ENCODE results near the gene CEP128. TPM values are rescaled to one million over a fixed set of nuclear protein-coding genes. Genes with fewer than 3 reads are reported as not detected.

The CEP128 gene
- total and polyA plus RNA-seq, 2 experiments from 2014 or later, result 2.4 to 5.2 TPM

- in situ Hi-C loops (cut with MboI), result no loop called here
- Histone ChIP-seq H3K79me2 (ENCODE audit: insufficient read depth) (no peaks in the 10 kb centered on the region), H3K4me1 (ENCODE audit: insufficient read depth) (no peaks in the 10 kb centered on the region), H3K9ac (no peak overlapping the region), H3K4me3 (no peak overlapping the region), H3K27me3 (replicated peaks; ENCODE audit: insufficient read depth) (no peaks in the 10 kb centered on the region), H3F3A (ENCODE audit: insufficient read depth) (no peaks in the 10 kb centered on the region), H3K4me2 (ENCODE audit: unreplicated experiment) (no peak overlapping the region), H3K9me3 (ENCODE audit: low read depth) (no peaks in the 10 kb centered on the region), H3K9me2 (ENCODE audit: insufficient read depth) (no peaks in the 10 kb centered on the region), H3K36me3 (ENCODE audit: low read depth) (no peaks in the 10 kb centered on the region), H4K20me1 (ENCODE audit: insufficient read depth) (no peaks in the 10 kb centered on the region), H2AFZ (no peak overlapping the region), H3K27ac (no peak overlapping the region)
- TF ChIP-seq EZH2phosphoT487 (IDR thresholded peaks at IDR 0.05; ENCODE audit: insufficient read depth, low read depth) (no peak), EZH2 (IDR thresholded peaks at IDR 0.05; ENCODE audit: insufficient read depth, poor library complexity, severe bottlenecking) (no peak)
- WGBS, 2 experiments (ENCODE audit: low coverage in 1 of 2, low lambda C conversion rate in 2 of 2, missing lambda C conversion rate in 2 of 2), result 86 to 89% methylated on average over 15 of the region's 15 CpGs
- DNase-seq, result no peak
Measured at GRCh38 chr14:80464531-80465149, 476.9 kb downstream of the CEP128 start.

GRCh38 chr14:80456209-80456608 lies 485.3 kb downstream of the CEP128 start:
- H3F3A ChIP-seq (ENCODE audit: insufficient read depth), result peaks cover 7% of the 10 kb centered on the region; the same call in 1 of the 2 replicates
- no peaks in the 10 kb centered on the region for H3K36me3 ChIP-seq (ENCODE audit: low read depth)
- H3K9me2 ChIP-seq (ENCODE audit: insufficient read depth), result no peaks in the 10 kb centered on the region; the same call in 1 of the 2 replicates
- H4K20me1 ChIP-seq (ENCODE audit: insufficient read depth), result no peaks in the 10 kb centered on the region
- H3K79me2 ChIP-seq (ENCODE audit: insufficient read depth), result no peaks in the 10 kb centered on the region
- no peaks in the 10 kb centered on the region for H3K4me1 ChIP-seq (ENCODE audit: insufficient read depth)
- TF ChIP-seq EZH2 (IDR thresholded peaks at IDR 0.05; ENCODE audit: insufficient read depth, poor library complexity, severe bottlenecking) (no peak), EZH2phosphoT487 (IDR thresholded peaks at IDR 0.05; ENCODE audit: insufficient read depth, low read depth) (no peak)
- H3K27ac ChIP-seq, result no peak overlapping the region
- DNase-seq, result peak; percentile 69
- WGBS, 2 experiments (ENCODE audit: low coverage in 1 of 2, low lambda C conversion rate in 2 of 2, missing lambda C conversion rate in 2 of 2), result 86 to 92% methylated on average over 1 of the region's 1 CpG
- H3K9me3 ChIP-seq (ENCODE audit: low read depth), result no peaks in the 10 kb centered on the region
- H3K4me2 ChIP-seq (ENCODE audit: unreplicated experiment), result no peak overlapping the region
- no peak overlapping the region for H3K4me3 ChIP-seq
- no peak overlapping the region for H2AFZ ChIP-seq
- in situ Hi-C loops (cut with MboI), result no loop called here
- no peaks in the 10 kb centered on the region for H3K27me3 ChIP-seq (replicated peaks; ENCODE audit: insufficient read depth)
- H3K9ac ChIP-seq, result no peak overlapping the region

DNA sequence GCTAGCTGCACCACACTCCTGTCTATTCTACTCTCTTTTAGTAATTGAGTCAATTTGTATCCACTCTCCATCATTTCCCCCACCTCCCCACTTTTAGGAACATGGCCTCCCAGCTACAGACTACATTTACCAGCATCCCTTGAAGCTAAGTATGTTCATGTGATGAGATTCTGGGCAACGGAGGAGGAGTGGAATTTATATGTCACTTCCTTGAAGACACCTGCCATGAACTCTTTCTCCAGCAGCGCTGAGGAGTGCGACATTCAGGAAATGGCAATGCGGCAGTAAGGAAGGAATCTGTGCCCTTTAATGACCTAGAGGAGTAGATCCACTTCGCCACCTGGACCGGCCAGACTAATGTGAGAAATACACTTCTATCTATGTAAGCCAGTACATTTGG lies 486.5 kb downstream of the CEP128 start:
- Histone ChIP-seq H3K4me3 (no peak overlapping the region), H3F3A (ENCODE audit: insufficient read depth) (peaks cover 7% of the 10 kb centered on the region; the same call in 1 of the 2 replicates), H3K9me3 (ENCODE audit: low read depth) (no peaks in the 10 kb centered on the region), H3K9ac (no peak overlapping the region), H2AFZ (no peak overlapping the region), H3K27ac (no peak overlapping the region), H3K27me3 (replicated peaks; ENCODE audit: insufficient read depth) (no peaks in the 10 kb centered on the region), H4K20me1 (ENCODE audit: insufficient read depth) (no peaks in the 10 kb centered on the region), H3K9me2 (ENCODE audit: insufficient read depth) (no peaks in the 10 kb centered on the region; the same call in 1 of the 2 replicates), H3K4me1 (ENCODE audit: insufficient read depth) (no peaks in the 10 kb centered on the region), H3K36me3 (ENCODE audit: low read depth) (no peaks in the 10 kb centered on the region), H3K4me2 (ENCODE audit: unreplicated experiment) (no peak overlapping the region), H3K79me2 (ENCODE audit: insufficient read depth) (no peaks in the 10 kb centered on the region)
- no peak for TF ChIP-seq EZH2 (IDR thresholded peaks at IDR 0.05; ENCODE audit: insufficient read depth, poor library complexity, severe bottlenecking)
- no peak for TF ChIP-seq EZH2phosphoT487 (IDR thresholded peaks at IDR 0.05; ENCODE audit: insufficient read depth, low read depth)
- WGBS, 2 experiments (ENCODE audit: low coverage in 1 of 2, low lambda C conversion rate in 2 of 2, missing lambda C conversion rate in 2 of 2), result 76 to 78% methylated on average over 6 of the region's 6 CpGs
- no peak for DNase-seq
- in situ Hi-C loops (cut with MboI), result no loop called here

DNA sequence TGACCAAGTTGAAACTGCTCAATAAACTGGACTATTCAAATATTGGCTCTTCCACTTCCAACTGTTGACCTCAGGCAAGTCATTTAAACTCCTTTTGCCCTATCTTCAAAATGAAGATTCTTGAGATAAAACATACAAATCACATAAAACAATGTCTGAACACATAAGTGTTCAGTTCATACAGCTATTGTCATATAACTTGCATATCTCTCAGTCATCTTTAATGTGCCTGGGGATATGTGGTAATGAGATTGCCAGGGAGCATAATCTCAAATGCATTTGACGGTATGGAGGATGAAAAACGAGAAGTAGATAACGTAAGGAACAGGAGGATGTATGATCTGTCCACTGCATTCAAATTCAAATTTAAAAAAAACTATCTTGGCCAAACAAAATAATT lies 493.3 kb downstream of the CEP128 start:
- 0 out of 2 replicates have a peak, but pooled peaks cover 4% of the 10 kb centered on the region for H3F3A ChIP-seq (ENCODE audit: insufficient read depth)
- 91 to 97% methylated on average over 3 of the region's 3 CpGs for WGBS, 2 experiments (ENCODE audit: low coverage in 1 of 2, low lambda C conversion rate in 2 of 2, missing lambda C conversion rate in 2 of 2)

More for the DNA sequence above, 493.3 kb downstream of the CEP128 start:
- Histone ChIP-seq H3K9me3 (ENCODE audit: low read depth) (no peaks in the 10 kb centered on the region), H3K27ac (no peak overlapping the region), H4K20me1 (ENCODE audit: insufficient read depth) (no peaks in the 10 kb centered on the region), H3K4me2 (ENCODE audit: unreplicated experiment) (no peak overlapping the region), H3K9ac (no peak overlapping the region), H3K27me3 (replicated peaks; ENCODE audit: insufficient read depth) (no peaks in the 10 kb centered on the region), H3K36me3 (ENCODE audit: low read depth) (no peaks in the 10 kb centered on the region), H2AFZ (no peak overlapping the region), H3K79me2 (ENCODE audit: insufficient read depth) (no peaks in the 10 kb centered on the region), H3K9me2 (ENCODE audit: insufficient read depth) (no peaks in the 10 kb centered on the region; the same call in 1 of the 2 replicates), H3K4me3 (no peak overlapping the region), H3K4me1 (ENCODE audit: insufficient read depth) (peaks cover 15% of the 10 kb centered on the region)
- no peak for DNase-seq
- in situ Hi-C loops (cut with MboI), result no loop called here
- no peak for TF ChIP-seq EZH2phosphoT487 (IDR thresholded peaks at IDR 0.05; ENCODE audit: insufficient read depth, low read depth)
- no peak for TF ChIP-seq EZH2 (IDR thresholded peaks at IDR 0.05; ENCODE audit: insufficient read depth, poor library complexity, severe bottlenecking)
